ENCODE data around the gene RDH11. TPM values are rescaled to one million over a fixed set of nuclear protein-coding genes. Genes with fewer than 3 reads are reported as not detected.

RDH11 gene
- total RNA-seq, 2 donors from 2014 or later, result 20.8 to 24.0 TPM

DNA sequence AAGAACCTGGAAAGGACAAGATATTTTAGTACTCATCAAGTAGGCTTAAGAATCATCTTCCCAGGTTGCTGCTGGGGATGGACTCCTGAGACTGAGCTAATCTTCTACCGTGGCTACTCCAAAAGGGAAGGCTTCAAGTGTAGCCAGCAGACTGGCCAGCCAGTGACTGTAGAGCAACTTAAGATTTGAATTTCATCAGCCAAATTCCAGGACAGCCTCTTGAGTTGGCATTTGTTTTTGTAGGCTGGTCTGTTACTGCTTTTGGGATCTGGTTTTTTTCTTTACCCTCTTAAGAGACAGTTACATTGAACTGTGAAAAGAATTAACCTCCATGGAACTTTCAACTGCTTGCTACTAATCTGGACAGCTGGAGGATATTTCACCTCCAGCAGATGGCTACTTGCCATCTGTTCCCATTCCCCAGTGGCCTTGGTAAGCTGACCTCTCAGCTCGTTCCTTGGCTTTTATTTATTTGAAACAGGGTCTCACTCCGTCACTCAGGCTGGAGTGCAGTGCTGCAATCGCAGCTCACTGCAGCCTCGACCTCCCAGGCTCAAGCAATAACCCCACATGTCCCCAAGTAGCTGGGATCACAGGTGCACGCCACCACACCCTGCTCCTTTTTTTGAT lies 41.8 kb downstream of the RDH11 start:
- no peak for TF ChIP-seq CTCF (IDR thresholded peaks at IDR 0.05)
- Histone ChIP-seq H3K36me3 (peaks cover 89% of the 10 kb centered on the region), H3K27ac (no peak overlapping the region), H3K4me1 (no peaks in the 10 kb centered on the region), H3K9me3 (no peaks in the 10 kb centered on the region), H3K27me3 (no peaks in the 10 kb centered on the region), H3K4me3 (no peak overlapping the region)
- no peak for DNase-seq (ENCODE audit: low spot score)

GRCh38 chr14:67652189-67652588 lies 43.4 kb downstream of the RDH11 start:
- H3K36me3 ChIP-seq, result peaks cover 93% of the 10 kb centered on the region
- TF ChIP-seq CTCF (IDR thresholded peaks at IDR 0.05), result no peak
- no peak for DNase-seq (ENCODE audit: low spot score)
- H3K27me3 ChIP-seq, result no peaks in the 10 kb centered on the region
- H3K4me3 ChIP-seq, result no peak overlapping the region
- no peak overlapping the region for H3K27ac ChIP-seq
- no peaks in the 10 kb centered on the region for H3K4me1 ChIP-seq
- H3K9me3 ChIP-seq, result no peaks in the 10 kb centered on the region

DNA sequence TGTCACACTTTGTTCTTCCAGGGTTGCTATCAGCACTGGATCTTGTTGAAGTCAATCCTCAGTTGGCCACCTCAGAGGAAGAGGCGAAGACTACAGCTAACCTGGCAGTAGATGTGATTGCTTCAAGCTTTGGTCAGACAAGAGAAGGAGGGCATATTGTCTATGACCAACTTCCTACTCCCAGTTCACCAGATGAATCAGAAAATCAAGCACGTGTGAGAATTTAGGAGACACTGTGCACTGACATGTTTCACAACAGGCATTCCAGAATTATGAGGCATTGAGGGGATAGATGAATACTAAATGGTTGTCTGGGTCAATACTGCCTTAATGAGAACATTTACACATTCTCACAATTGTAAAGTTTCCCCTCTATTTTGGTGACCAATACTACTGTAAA lies 44.9 kb downstream of the RDH11 start:
- DNase-seq (ENCODE audit: low spot score), result no peak
- Histone ChIP-seq H3K36me3 (peaks cover 78% of the 10 kb centered on the region), H3K9me3 (no peaks in the 10 kb centered on the region), H3K27ac (no peak overlapping the region), H3K4me1 (no peaks in the 10 kb centered on the region), H3K27me3 (no peaks in the 10 kb centered on the region), H3K4me3 (no peak overlapping the region)
- no peak for TF ChIP-seq CTCF (IDR thresholded peaks at IDR 0.05)

DNA sequence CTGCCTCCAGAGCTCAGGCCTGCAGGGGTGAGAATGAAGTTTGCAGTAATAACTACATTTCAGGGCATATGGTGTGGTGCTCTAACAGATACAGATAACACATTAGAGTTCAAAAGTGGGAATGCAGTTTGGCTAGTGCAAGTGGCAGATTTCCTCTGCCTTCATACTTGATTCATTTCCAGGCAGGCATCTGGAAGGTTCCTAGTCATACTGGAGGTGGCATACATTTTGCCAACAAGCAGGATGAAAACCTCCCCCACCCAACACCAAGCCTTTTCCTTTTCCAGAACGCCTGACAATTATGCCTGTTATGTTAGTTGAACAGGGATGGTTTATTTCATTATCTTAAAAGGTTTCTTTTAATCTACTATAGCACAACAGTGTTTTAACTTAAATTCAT lies 45.4 kb downstream of the RDH11 start:
- H3K27ac ChIP-seq, result no peak overlapping the region

DNA sequence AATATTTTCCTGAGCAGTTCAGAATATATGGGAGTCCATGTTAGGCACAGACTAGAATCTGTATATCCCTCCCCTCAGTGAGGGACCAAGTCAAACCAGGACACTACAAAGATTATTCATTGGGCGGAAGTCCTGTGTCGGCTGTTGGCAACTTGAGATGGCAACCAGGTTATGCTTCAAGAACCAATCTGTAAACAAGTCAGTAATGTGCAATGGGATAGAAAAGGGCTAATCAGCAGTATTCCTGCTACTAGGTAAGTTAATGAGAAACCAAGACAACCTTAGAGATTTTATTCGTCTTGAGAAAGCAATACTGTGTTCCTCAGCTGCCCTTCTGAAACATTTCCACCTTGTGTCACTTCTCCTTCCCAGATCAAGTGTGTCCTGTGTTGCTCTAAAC lies 49.4 kb downstream of the RDH11 start:
- Histone ChIP-seq H3K9me3 (no peaks in the 10 kb centered on the region), H3K27me3 (no peaks in the 10 kb centered on the region), H3K27ac (no peak overlapping the region), H3K4me1 (no peaks in the 10 kb centered on the region), H3K36me3 (peaks cover 38% of the 10 kb centered on the region), H3K4me3 (no peak overlapping the region)
- no peak for DNase-seq (ENCODE audit: low spot score)
- no peak for TF ChIP-seq CTCF (IDR thresholded peaks at IDR 0.05)

More for the DNA sequence above, 45.4 kb downstream of the RDH11 start:
- H3K36me3 ChIP-seq, result peaks cover 72% of the 10 kb centered on the region
- no peak for DNase-seq (ENCODE audit: low spot score)
- H3K27me3 ChIP-seq, result no peaks in the 10 kb centered on the region
- no peaks in the 10 kb centered on the region for H3K9me3 ChIP-seq
- no peaks in the 10 kb centered on the region for H3K4me1 ChIP-seq
- no peak for TF ChIP-seq CTCF (IDR thresholded peaks at IDR 0.05)
- no peak overlapping the region for H3K4me3 ChIP-seq

DNA sequence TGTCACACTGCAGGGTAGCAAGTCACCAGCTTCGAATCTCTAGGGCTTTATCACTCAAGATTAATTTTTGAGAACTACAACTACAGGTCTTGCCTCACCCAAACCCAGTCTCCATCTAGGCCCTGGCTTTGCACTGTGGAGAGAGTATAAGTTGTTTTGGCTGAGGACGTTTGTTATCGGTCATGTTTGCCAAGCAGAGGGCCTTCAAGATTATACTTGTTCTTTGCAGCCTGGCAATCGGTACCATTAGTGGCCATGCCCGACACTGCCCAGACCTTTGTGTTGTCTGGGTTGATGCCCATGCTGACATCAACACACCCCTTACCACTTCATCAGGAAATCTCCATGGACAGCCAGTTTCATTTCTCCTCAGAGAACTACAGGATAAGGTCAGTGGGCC lies 50.1 kb downstream of the RDH11 start:
- DNase-seq (ENCODE audit: low spot score), result no peak

More for the DNA sequence above, 50.1 kb downstream of the RDH11 start:
- Histone ChIP-seq H3K27ac (no peak overlapping the region), H3K4me3 (no peak overlapping the region), H3K36me3 (peaks cover 31% of the 10 kb centered on the region), H3K4me1 (no peaks in the 10 kb centered on the region), H3K27me3 (no peaks in the 10 kb centered on the region), H3K9me3 (no peaks in the 10 kb centered on the region)
- TF ChIP-seq CTCF (IDR thresholded peaks at IDR 0.05), result no peak
